Endothelial cell (in vitro differentiated cells): ENCODE results near the gene TRIB2. TPM values are rescaled to one million over a fixed set of nuclear protein-coding genes. Genes with fewer than 3 reads are reported as not detected.

ENCODE experiments used
- DNase-seq: peaks from one replicate; pipeline ENCODE4 v3.0.0; 2021; ENCODE audit warnings: low spot score
- H3K27ac Mint-ChIP-seq: one replicate; pipeline ENCODE4 v1.8.0; 2021; ENCODE audit warnings: mixed read lengths, inconsistent platforms; ENCODE audit not compliant: unreplicated experiment
- H3K27me3 Mint-ChIP-seq: one replicate; pipeline ENCODE4 v1.8.0; 2021; ENCODE audit warnings: mild to moderate bottlenecking, moderate library complexity, mixed read lengths, inconsistent platforms; ENCODE audit not compliant: unreplicated experiment
- H3K36me3 Mint-ChIP-seq: one replicate; pipeline ENCODE4 v1.8.0; 2021; ENCODE audit warnings: mild to moderate bottlenecking, low read depth, mixed read lengths, inconsistent platforms; ENCODE audit not compliant: unreplicated experiment
- H3K4me1 Mint-ChIP-seq: one replicate; pipeline ENCODE4 v1.8.0; 2021; ENCODE audit warnings: mild to moderate bottlenecking, mixed read lengths, inconsistent platforms; ENCODE audit not compliant: unreplicated experiment
- H3K4me3 Mint-ChIP-seq: one replicate; pipeline ENCODE4 v1.8.0; 2021; ENCODE audit warnings: mild to moderate bottlenecking, mixed read lengths, inconsistent platforms; ENCODE audit not compliant: unreplicated experiment
- H3K9me3 Mint-ChIP-seq: one replicate; pipeline ENCODE4 v1.8.0; 2021; ENCODE audit warnings: mixed read lengths, inconsistent platforms; ENCODE audit not compliant: unreplicated experiment
- CTCF ChIP-seq: fragments of 200-600 bp; sonication (generic); IDR thresholded peaks from one replicate; pipeline ENCODE4 v1.5.0; 2021; ENCODE audit warnings: antibody characterized with exemption; ENCODE audit not compliant: unreplicated experiment
- long read RNA-seq: library from polyadenylated mRNA; unstranded; transcript quantifications from one replicate; pipeline ENCODE4 v2.0.0, GENCODE V29; 2020; ENCODE audit not compliant: unreplicated experiment
- total RNA-seq: library from RNA; stranded (reverse); fragmentation: NEBNext Ultra II Directional; extraction: Animal tissue kit (Norgen Biotek cat#: 25700); gene quantifications from one replicate; pipeline ENCODE4 v1.2.1, GENCODE V29; 2021; ENCODE audit not compliant: unreplicated experiment

Gene TRIB2
- 10.1 TPM for total RNA-seq
- long read RNA-seq, partial matches to known transcripts = 0 of 3 reads
- long read RNA-seq, other reads (novel, unspliced or antisense) = 2 of 3 reads

- Mint-ChIP-seq H3K4me3 (peak within 1 kb of the TSS; percentile 95), H3K27ac (peak within 1 kb of the TSS; percentile 93), H3K9me3 (no peaks in the 10 kb centered on the region), H3K4me1 (peaks cover 24% of the 10 kb centered on the region), H3K27me3 (peaks cover 17% of the 10 kb centered on the region), H3K36me3 (no peaks in the 10 kb centered on the region)
- peak; percentile 81 for DNase-seq
- no peak for TF ChIP-seq CTCF
Measured at GRCh38 chr2:12716282-12717190, at the start of gene TRIB2. TSS of gene TRIB2 (plus strand) at chr2:12716936. CDS start at chr2:12718308, 1,372 bp downstream.

GRCh38 chr2:12669036-12669435 is 47.7 kb upstream of the TRIB2 start:
- H3K36me3 Mint-ChIP-seq = no peaks in the 10 kb centered on the region
- peaks cover 1% of the 10 kb centered on the region for H3K27me3 Mint-ChIP-seq
- no peak for TF ChIP-seq CTCF

GRCh38 chr2:12672711-12673315 is 43.9 kb upstream of the TRIB2 start:
- H3K4me3 Mint-ChIP-seq = no peak overlapping the region
- TF ChIP-seq CTCF = no peak
- H3K36me3 Mint-ChIP-seq = no peaks in the 10 kb centered on the region
- no peak overlapping the region for H3K27ac Mint-ChIP-seq
- no peaks in the 10 kb centered on the region for H3K9me3 Mint-ChIP-seq
- no peak for DNase-seq
- no peaks in the 10 kb centered on the region for H3K4me1 Mint-ChIP-seq
- H3K27me3 Mint-ChIP-seq = no peaks in the 10 kb centered on the region

More at GRCh38 chr2:12669036-12669435, 47.7 kb upstream of the TRIB2 start:
- no peak for DNase-seq
- no peaks in the 10 kb centered on the region for H3K9me3 Mint-ChIP-seq
- H3K4me1 Mint-ChIP-seq = peaks cover 4% of the 10 kb centered on the region
- no peak overlapping the region for H3K27ac Mint-ChIP-seq
- no peak overlapping the region for H3K4me3 Mint-ChIP-seq

GRCh38 chr2:12674644-12675328 is 42.0 kb upstream of the TRIB2 start:
- no peak for DNase-seq
- TF ChIP-seq CTCF = no peak
- Mint-ChIP-seq H3K36me3 (peaks cover 2% of the 10 kb centered on the region), H3K4me1 (no peaks in the 10 kb centered on the region), H3K27ac (no peak overlapping the region), H3K9me3 (no peaks in the 10 kb centered on the region), H3K27me3 (no peaks in the 10 kb centered on the region), H3K4me3 (no peak overlapping the region)
